ENCODE data around the gene LYRM4. TPM values are rescaled to one million over a fixed set of nuclear protein-coding genes. Genes with fewer than 3 reads are reported as not detected.

LYRM4 gene
- total RNA-seq, 1 experiment from 2014 or later: 52.8 TPM

DNA sequence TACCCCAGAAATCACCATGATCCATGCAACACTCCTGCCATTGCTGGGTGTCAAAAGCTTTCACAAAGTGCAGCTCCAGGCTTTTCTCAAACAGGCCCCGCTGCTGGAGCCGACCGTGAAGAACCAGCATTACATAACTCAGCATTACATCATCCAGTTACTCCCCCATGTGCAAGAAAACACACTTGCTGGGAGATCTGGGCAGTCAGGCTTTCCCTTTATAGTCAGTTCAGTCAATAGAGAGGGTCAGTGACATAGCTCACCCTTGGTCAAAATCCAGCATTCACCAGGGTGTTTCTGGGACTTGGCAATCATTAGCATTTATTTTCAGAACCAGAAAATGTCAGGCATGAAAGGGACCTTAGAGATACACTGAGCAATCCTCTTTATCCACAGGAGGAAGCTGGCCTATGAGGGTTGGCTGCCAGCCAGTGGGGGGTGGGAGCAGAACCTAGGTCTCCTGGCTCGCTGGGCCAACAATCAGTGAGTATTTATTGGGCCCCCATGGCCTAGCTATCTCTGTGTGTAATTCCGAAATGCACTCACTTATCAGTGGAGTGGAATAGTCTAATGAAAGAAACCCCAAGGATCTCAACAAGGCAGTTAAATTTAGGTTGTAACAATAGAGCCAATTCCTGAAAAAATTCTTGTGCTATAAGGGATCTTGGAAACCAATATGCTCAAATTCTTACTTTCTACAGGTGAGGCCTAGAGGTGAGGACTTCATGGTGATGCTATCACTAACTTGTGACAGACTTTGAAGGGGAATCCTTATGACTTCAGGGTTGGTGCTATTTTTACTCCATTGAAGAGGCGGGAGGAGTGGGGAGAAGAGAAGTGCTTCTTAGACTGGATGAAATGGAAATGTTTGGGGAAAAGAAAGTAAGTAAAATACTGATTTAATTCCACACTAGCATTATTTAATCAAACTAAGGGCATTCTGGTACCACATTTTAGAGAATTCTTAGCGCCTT lies 54.6 kb downstream of the LYRM4 start:
- Histone ChIP-seq H3K9me3 (no peaks in the 10 kb centered on the region), H3K4me1 (peaks cover 16% of the 10 kb centered on the region), H3K36me3 (ENCODE audit: control insufficient read depth, insufficient read depth, low read length) (no peaks in the 10 kb centered on the region; the same call in 1 of the 2 replicates), H3K4me3 (ENCODE audit: low read depth, low read length) (no peak overlapping the region), H3K27me3 (replicated peaks; ENCODE audit: control insufficient read depth, insufficient read depth, low read length) (no peaks in the 10 kb centered on the region)
- H3K27me3 Mint-ChIP-seq (ENCODE audit: insufficient read depth, unreplicated experiment): no peaks in the 10 kb centered on the region
- intact Hi-C loops (cut with micrococcal nuclease; ENCODE audit: unreplicated experiment): loop anchor here (1.0 to 5.0 kb wide), 2 partner anchors 16 to 56 kb away; partner anchors contain the start of genes FARS2 and LYRM4
- ChIA-PET POLR2A (interaction anchor here (0.7 to 0.8 kb wide), 2 partner anchors 13 to 55 kb away, joined by 3 to 5 read pairs; partner anchors contain the start of genes FARS2 and LYRM4), CTCF (interaction anchor here (1.0 to 1.5 kb wide), 3 partner anchors 9 to 62 kb away, joined by 5 to 8 read pairs (median 6); no protein-coding TSS in a partner anchor)
- H3K4me3 Mint-ChIP-seq (ENCODE audit: unreplicated experiment): no peak overlapping the region
- H3K36me3 Mint-ChIP-seq (ENCODE audit: insufficient read depth, unreplicated experiment): no peaks in the 10 kb centered on the region
- DNase-seq: peak; percentile 69 to 73
- TF ChIP-seq CTCF (IDR thresholded peaks at IDR 0.05; ENCODE audit: insufficient read depth in 1 of 2, low read depth in 1 of 2, low read length in 1 of 2, severe bottlenecking in 1 of 2, unreplicated experiment in 1 of 2): no peak
- TSS peak; percentile 90 for BruUV-seq (replicated peaks)
- no peaks in the 10 kb centered on the region for H3K9me3 Mint-ChIP-seq (ENCODE audit: unreplicated experiment)
- H3K27ac Mint-ChIP-seq (ENCODE audit: unreplicated experiment): peak overlapping the region; percentile 76
- H3K4me1 Mint-ChIP-seq (ENCODE audit: low read depth, unreplicated experiment): peaks cover 6% of the 10 kb centered on the region

- POLR2A ChIA-PET: interaction anchor here (0.7 kb wide), 1 partner anchor 12 kb away, joined by 3 read pairs; no protein-coding TSS in a partner anchor
- peak overlapping the region; percentile 76 for H3K27ac Mint-ChIP-seq (ENCODE audit: unreplicated experiment)
Measured at GRCh38 chr6:5205035-5205507, 55.7 kb downstream of the LYRM4 start.

More at GRCh38 chr6:5205035-5205507, 55.7 kb downstream of the LYRM4 start:
- Histone ChIP-seq H3K4me1 (peaks cover 16% of the 10 kb centered on the region), H3K4me3 (ENCODE audit: low read depth, low read length) (no peak overlapping the region), H3K9me3 (no peaks in the 10 kb centered on the region), H3K36me3 (ENCODE audit: control insufficient read depth, insufficient read depth, low read length) (no peaks in the 10 kb centered on the region; the same call in 1 of the 2 replicates), H3K27me3 (replicated peaks; ENCODE audit: control insufficient read depth, insufficient read depth, low read length) (no peaks in the 10 kb centered on the region)
- H3K9me3 Mint-ChIP-seq (ENCODE audit: unreplicated experiment): no peaks in the 10 kb centered on the region
- no peak overlapping the region for H3K4me3 Mint-ChIP-seq (ENCODE audit: unreplicated experiment)
- no peak for TF ChIP-seq CTCF (IDR thresholded peaks at IDR 0.05; ENCODE audit: insufficient read depth in 1 of 2, low read depth in 1 of 2, low read length in 1 of 2, severe bottlenecking in 1 of 2, unreplicated experiment in 1 of 2)
- no TSS peak for BruUV-seq (replicated peaks)
- no peaks in the 10 kb centered on the region for H3K36me3 Mint-ChIP-seq (ENCODE audit: insufficient read depth, unreplicated experiment)
- intact Hi-C loops (cut with micrococcal nuclease; ENCODE audit: unreplicated experiment): loop anchor here (5.0 kb wide), 1 partner anchor 57 kb away; the partner anchor contains the start of genes FARS2 and LYRM4
- CTCF ChIA-PET: interaction anchor here (1.0 to 1.5 kb wide), 3 partner anchors 10 to 61 kb away, joined by 5 to 8 read pairs (median 6); no protein-coding TSS in a partner anchor
- no peak for DNase-seq
- H3K27me3 Mint-ChIP-seq (ENCODE audit: insufficient read depth, unreplicated experiment): no peaks in the 10 kb centered on the region
- H3K4me1 Mint-ChIP-seq (ENCODE audit: low read depth, unreplicated experiment): peaks cover 6% of the 10 kb centered on the region

Data from Caco-2 (cell line).